Measurements from ENCODE around the gene N4BP2.

DNA sequence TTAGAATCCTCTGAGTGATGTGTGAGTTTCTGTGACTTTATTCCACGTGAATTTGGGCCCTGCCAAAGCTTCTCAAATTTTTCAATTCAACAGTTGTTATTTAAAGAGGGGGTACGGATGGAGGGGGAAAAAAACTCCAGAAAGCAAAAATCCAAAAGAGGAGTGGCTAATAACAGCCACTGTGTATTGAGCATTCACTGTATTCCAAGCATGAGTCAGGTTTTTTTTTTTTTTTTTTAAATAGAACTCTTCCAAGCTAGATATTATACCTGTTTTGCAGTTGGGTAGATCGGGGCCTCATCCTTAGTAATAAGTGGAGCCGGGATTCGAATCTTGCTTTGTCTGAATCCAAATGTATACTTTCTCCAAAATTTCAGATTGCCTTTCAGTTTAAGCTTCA, 133.8 kb downstream of the N4BP2 start:
- no peak for TF ChIP-seq POLR2AphosphoS5 (IDR thresholded peaks at IDR 0.05; ENCODE audit: low read depth, low read length)
- TF ChIP-seq POLR2A (IDR thresholded peaks at IDR 0.05; ENCODE audit: control extremely low read depth in 1 of 2, low read depth in 2 of 2, low read length in 2 of 2) = no peak
